GM21529 (cell line): ENCODE results near the gene PCNX2.

Experiments
- ATAC-seq: cut with Tn5 transposase; IDR thresholded peaks from one replicate; pipeline ENCODE4 v1.9.1; 2021; ENCODE audit not compliant: unreplicated experiment

Gene PCNX2

GRCh38 chr1:232990176-232991128 is 305.1 kb downstream of the PCNX2 start:
- ATAC-seq: no peak

- ATAC-seq: no peak
Observed at GRCh38 chr1:232988572-232989040, 306.9 kb downstream of the PCNX2 start.

GRCh38 chr1:232987774-232988140 is 307.8 kb downstream of the PCNX2 start:
- no peak for ATAC-seq

GRCh38 chr1:232987046-232987773 is 308.3 kb downstream of the PCNX2 start:
- no peak for ATAC-seq

- ATAC-seq: no peak
Observed at GRCh38 chr1:232986527-232986922, 309.0 kb downstream of the PCNX2 start.

- ATAC-seq: no peak
Observed at GRCh38 chr1:232985882-232986526, 309.5 kb downstream of the PCNX2 start.

GRCh38 chr1:232984577-232985425 is 310.7 kb downstream of the PCNX2 start:
- no peak for ATAC-seq

GRCh38 chr1:232983817-232984567 is 311.5 kb downstream of the PCNX2 start:
- ATAC-seq: no peak

GRCh38 chr1:232983375-232983774 is 312.1 kb downstream of the PCNX2 start:
- ATAC-seq: no peak

GRCh38 chr1:232982238-232982944 is 313.1 kb downstream of the PCNX2 start:
- no peak for ATAC-seq

- no peak for ATAC-seq
Observed at GRCh38 chr1:232980986-232981560, 314.5 kb downstream of the PCNX2 start.

GRCh38 chr1:232980355-232980978 is 315.1 kb downstream of the PCNX2 start:
- no peak for ATAC-seq

GRCh38 chr1:232979558-232979957 is 316.0 kb downstream of the PCNX2 start:
- no peak for ATAC-seq

- ATAC-seq: no peak
Observed at GRCh38 chr1:232978815-232979214, 316.7 kb downstream of the PCNX2 start.

GRCh38 chr1:232978091-232978634 is 317.4 kb downstream of the PCNX2 start:
- peak; percentile 70 for ATAC-seq

GRCh38 chr1:232974971-232975370 is 320.6 kb downstream of the PCNX2 start:
- no peak for ATAC-seq

GRCh38 chr1:232973652-232974611 is 321.6 kb downstream of the PCNX2 start:
- no peak for ATAC-seq
